Measurements from ENCODE around the gene UGGT2.
"Not testable (repeated sequence)": the region's sequence is repeated elsewhere in the genome, so short reads cannot be mapped to it uniquely, and the experiment has no call there.

UGGT2 gene

GRCh38 chr13:96046449-96047126, 6.6 kb downstream of the UGGT2 start:
- DNase-seq = not testable (repeated sequence)

- no peak for DNase-seq
Measured at GRCh38 chr13:96044238-96044637, 9.0 kb downstream of the UGGT2 start.

DNA sequence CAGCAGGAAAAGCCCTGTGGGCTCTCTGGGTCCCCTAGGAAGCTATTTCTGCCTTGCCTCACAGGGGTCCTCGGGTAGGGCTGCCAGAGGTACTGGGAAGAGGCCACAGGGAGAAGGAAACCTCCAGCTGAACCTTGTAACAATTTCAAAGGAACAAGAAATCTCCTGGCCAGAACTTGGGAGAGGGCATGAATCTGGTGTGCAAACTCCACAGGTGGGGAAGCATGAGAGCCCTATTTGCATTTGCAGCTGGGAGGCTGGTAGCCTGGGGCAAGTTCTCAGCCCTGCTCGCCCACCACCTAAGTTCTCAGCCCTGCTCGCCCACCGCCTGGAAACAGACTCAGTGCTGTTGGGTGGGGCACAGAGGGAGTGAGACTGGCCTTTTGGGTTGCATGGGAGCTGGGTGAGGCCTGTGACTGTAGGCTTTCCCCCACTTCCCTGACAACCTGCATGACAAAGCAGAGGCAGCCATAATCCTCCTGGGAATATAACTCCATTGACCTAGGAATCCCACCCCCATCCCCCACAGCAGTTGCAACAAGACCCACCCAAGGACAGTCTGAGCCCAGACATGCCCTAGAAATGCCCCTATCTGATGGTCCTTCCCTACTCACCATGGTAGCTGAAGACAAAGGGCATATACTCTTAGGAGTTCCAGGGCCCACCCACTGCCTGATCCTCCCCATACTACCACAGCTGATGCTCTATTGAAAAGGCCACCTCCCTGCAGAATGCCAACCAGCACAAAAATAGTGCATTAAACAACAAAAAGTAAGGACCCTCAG, 11.7 kb downstream of the UGGT2 start:
- no peak for DNase-seq

DNA sequence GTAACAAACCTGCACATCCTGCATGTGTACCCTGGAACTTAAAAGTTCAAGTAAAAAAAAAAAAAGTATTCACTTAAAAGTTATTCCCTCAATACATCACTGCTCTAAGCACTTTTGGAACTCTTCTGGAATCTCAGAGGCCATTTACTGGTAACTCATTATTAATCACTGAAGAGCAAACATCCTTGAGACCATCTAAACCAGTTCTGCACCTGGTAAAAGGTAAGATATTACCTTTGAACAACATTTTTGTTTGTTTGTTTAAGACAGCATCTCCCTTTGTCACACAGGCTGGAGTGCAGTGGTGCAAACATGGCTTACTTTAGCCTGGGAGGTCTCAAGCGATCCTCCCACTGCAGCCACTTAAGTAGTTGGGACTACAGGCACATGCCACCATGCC, 16.7 kb downstream of the UGGT2 start:
- no peak for DNase-seq

DNA sequence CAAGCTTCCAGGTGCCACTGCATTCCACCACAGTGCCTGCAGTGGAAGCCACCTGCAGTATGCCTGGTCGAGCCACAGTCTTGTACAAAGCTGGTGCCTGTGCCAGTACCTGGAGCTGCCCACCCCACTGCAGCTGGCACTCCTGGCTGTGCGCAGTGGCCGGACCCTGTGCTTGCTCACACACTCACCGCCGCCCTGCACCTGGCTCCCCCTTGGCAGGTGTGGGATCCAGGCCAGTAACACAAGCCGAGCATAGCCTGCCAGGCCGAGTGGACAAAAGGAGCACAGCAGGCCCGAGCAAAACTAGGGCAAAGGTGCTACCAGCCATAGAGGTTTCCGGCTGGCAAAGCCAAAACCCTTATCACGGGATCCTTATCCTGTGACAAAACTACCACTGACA, 18.5 kb downstream of the UGGT2 start:
- DNase-seq = no peak

- DNase-seq = no peak
Measured at GRCh38 chr13:96033220-96034015, 19.8 kb downstream of the UGGT2 start.

GRCh38 chr13:96032717-96033116, 20.5 kb downstream of the UGGT2 start:
- no peak for DNase-seq

DNA sequence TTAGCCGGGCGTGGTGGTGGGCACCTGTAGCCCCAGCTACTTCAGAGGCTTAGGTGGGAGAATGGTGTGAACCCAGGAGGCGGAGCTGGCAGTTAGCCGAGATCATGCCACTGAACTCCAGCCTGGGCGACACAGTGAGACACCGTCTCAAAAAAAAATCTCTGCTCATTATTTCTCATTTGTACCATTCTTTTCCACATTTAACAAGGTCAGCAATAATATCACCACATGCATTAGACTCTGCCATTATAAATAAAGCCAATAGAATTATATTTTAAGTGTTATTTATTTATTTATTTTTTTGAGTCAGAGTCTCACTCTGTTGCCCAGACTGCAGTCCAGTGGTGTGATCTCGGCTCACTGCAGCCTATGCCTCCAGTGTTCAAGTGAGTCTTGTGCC, 24.2 kb downstream of the UGGT2 start:
- no peak for DNase-seq

DNA sequence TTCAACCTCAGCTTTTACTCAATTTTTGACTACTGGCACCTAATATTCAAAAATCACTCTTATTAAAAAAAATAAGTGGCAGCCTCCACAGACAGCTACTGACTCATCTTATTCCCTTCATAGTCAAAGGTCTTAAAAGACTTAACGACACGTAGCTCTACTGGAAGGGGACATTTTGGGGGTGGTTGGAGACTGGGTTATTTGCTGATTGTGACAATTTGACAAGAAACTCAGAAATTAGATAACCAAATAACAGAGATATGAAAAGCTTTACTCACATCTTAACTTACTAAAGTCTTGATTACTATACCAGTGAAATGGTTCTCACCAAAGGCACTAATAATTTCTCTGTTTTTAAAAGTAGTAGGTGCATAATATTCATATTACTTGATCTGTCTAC, 25.7 kb downstream of the UGGT2 start:
- DNase-seq = no peak

DNA sequence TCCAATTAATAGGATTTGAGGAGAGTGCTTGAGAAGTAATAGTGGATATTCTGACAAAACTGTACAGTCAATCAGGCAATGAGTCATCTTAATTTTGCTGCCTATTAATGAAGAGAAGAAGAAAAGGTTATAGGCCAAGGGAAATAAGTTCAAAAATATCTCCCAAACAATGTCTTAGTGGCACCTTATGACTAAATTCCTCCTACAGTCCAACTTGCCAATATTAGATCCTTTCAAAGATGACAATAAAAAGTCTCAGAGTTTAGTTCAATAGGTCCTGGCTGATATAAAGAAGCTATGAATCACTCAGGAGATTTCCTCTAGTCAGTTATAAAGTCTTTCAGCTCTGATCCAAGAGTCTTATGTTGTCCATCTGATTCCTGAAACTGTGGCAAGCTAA, 27.9 kb downstream of the UGGT2 start:
- no peak for DNase-seq

- DNase-seq = no peak
Measured at GRCh38 chr13:96020931-96021330, 32.3 kb downstream of the UGGT2 start.

- peak; percentile 24 for DNase-seq
Measured at GRCh38 chr13:96020155-96020575, 33.0 kb downstream of the UGGT2 start.

GRCh38 chr13:96018135-96018534, 35.1 kb downstream of the UGGT2 start:
- DNase-seq = no peak

- DNase-seq = peak; percentile 79
Measured at GRCh38 chr13:96011291-96011872, 41.8 kb downstream of the UGGT2 start.

DNA sequence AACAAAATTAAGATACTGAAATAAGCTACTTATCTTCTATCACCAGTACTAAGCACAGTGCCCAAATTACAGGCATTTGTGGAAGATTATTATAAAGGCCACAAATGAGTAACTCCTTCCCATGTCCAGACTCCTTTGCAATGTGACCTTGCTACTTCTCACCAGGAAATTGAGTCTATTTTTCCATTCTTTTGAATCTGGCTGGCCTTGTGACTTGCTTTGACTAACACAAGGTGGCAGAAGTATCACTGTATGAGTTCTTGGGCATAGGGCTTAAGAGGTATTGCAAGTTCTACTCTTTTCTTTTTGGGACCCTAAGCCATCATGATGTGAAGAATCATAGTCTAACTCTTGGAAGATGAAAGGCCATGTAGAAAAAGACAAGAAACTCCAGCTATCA, 49.9 kb downstream of the UGGT2 start:
- no peak for DNase-seq

DNA sequence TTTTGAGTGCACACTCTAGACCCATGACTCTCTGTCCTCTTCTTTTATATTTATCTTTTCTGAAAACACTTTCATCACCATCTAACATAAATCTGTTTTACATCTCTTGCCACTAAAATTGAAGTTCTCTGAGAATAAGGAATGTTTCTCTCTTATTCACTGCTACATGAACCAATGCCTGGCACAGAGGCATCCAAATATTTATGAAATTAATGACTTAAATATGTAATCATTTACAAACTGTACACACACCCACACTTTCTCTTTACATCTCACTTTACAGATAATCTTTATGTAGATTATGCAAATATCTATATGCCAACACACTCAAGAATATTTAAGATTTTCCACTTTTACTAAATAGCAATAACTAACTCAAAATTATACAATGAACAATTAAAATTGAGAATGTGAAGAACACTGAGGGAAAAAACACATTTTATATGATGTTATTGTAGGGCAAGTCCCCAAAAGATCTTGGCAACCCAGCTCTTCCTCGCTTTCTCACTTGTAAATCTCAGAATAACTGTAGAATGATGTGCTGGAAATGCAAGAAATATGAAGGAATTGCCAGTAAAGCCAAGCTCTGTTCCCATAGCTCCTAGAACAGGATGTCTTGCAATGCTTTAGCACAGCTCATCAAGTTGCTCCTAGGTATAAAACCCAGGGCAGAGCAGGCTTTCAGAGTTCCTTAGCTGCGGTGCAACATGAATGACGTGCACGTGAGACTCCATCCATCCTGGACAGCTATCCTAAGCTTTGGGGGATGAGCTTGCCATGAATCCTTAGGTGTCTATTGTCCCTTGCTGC, 50.7 kb downstream of the UGGT2 start:
- DNase-seq = no peak

DNA sequence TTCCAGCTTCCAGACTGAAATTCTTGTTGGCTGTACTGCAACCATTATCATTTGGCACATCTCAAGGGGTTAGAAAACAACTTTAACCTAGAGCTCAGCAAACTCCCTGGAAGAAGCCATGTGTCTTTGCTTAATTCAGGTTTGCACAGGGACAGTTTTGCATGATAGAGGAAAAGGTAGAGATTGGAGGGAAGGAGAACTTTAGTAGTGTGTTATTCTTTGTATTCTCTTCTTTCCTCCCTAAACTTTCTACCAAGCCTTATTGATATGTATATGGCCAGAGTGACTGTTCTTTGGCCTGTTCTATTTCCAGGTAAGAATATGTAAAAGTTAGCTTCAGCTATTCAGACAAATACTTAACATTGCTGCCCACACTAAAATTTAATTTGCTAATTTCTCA, 53.1 kb downstream of the UGGT2 start:
- no peak for DNase-seq

- no peak for DNase-seq
Measured at GRCh38 chr13:95987841-95988240, 65.4 kb downstream of the UGGT2 start.

- no peak for DNase-seq
Measured at GRCh38 chr13:95982144-95982543, 71.1 kb downstream of the UGGT2 start.

- not testable (repeated sequence) for DNase-seq
Measured at GRCh38 chr13:95972651-95973050, 80.5 kb downstream of the UGGT2 start.

DNA sequence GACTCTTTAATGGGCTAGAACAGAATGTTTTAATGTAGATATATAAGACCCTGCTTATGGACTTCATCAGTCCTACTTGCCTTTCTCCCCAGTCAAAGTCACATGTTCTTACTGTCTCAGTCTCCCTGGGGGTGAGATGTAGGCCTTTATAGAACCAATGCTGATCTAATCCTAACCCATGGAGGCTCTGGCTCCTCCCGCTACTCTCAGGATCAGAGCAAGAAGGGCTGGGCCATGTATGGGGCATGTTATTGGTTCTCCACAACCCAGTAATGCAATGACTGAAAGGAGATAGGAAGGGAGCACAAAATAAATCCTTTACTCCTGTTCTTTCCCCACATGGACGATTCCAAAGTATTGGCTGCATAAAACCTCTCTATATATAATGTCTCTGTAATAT, 82.3 kb downstream of the UGGT2 start:
- no peak for DNase-seq

DNA sequence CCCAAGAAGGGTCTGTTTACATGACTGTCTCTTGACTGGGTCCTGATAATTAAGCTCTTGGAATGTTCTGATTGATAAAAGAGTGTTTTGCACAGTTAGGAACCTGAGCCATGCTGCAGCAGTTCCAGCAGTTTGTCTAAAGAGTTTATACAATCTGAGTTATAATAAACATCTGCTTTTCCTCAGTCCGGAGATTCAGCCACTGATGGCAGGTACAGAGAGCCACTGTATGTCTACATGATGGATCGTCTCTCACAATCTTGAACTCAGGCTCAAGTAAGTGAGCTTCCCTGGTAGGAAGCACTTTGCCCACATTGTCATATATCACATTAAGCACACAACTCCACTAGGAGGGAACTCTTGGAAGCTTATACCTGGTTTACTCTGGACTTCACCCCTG, 84.3 kb downstream of the UGGT2 start:
- DNase-seq = no peak

DNA sequence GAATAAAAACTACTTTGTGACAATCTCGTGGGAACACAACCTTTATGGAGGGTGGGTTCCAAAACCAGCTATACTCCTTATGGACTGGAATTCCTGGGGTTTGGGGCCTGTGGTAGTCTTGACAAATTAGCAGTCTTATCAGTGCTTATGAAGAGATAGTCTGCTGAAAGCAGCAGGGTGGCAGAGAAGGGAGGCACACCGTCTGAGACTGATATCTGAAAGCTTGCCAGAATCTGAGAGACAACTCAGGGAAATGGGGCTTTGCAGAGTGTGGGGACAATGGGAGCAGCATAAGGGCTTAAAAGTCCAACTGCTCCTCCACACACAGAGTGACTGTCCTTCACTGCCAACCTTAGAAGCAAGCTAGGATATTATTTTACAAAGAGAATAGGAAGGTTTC, 95.9 kb downstream of the UGGT2 start:
- DNase-seq = no peak

All from NCI-H1694 (cell line).